Activated CD4-positive, alpha-beta T cell treated with anti-CD3 and anti-CD28 coated beads, Interleukin-2, amount 10 ng/mL, durations not matched to agents 7 days and 5 days (primary cell): Measurements from ENCODE around the gene ELOVL2. TPM values are rescaled to one million over a fixed set of nuclear protein-coding genes. Genes with fewer than 3 reads are reported as not detected.
"Not testable (repeated sequence)": the region's sequence is repeated elsewhere in the genome, so short reads cannot be mapped to it uniquely, and the experiment has no call there.

ENCODE experiments used
- CTCF ChIA-PET: fragments of 350-600 bp; sonication (Branson Sonifier 250); formaldehyde crosslinking; loops from one replicate; lab custom pipeline; 2021; ENCODE audit warnings: antibody characterized with exemption; lab: Charles Lee
- POLR2A ChIA-PET: fragments of 350-600 bp; sonication (Branson Sonifier 250); formaldehyde crosslinking; loops from one replicate; lab custom pipeline; 2021; ENCODE audit warnings: antibody characterized with exemption; lab: Charles Lee
- DNase-seq: peaks from one replicate; pipeline ENCODE4 v3.0.0-alpha.2; 2020
- H3K27ac Mint-ChIP-seq: one replicate; pipeline ENCODE4 v1.8.0; 2021; ENCODE audit warnings: mild to moderate bottlenecking, moderate library complexity, mixed read lengths
- H3K27me3 Mint-ChIP-seq: one replicate; pipeline ENCODE4 v1.8.0; 2021; ENCODE audit warnings: mixed read lengths
- H3K36me3 Mint-ChIP-seq: one replicate; pipeline ENCODE4 v1.8.0; 2021; ENCODE audit warnings: low read depth, mixed read lengths
- H3K4me1 Mint-ChIP-seq: one replicate; pipeline ENCODE4 v1.8.0; 2021; ENCODE audit warnings: mixed read lengths
- H3K4me3 Mint-ChIP-seq: one replicate; pipeline ENCODE4 v1.8.0; 2021; ENCODE audit warnings: mild to moderate bottlenecking, moderate library complexity, mixed read lengths
- H3K9me3 Mint-ChIP-seq: one replicate; pipeline ENCODE4 v1.8.0; 2021; ENCODE audit warnings: mixed read lengths
- total RNA-seq, 2 experiments: library from RNA; stranded (reverse); gene quantifications; one replicate each; pipeline ENCODE4 v1.2.3, GENCODE V29; 2021

The ELOVL2 gene
- total RNA-seq, 2 experiments from 2014 or later: not detected

DNA sequence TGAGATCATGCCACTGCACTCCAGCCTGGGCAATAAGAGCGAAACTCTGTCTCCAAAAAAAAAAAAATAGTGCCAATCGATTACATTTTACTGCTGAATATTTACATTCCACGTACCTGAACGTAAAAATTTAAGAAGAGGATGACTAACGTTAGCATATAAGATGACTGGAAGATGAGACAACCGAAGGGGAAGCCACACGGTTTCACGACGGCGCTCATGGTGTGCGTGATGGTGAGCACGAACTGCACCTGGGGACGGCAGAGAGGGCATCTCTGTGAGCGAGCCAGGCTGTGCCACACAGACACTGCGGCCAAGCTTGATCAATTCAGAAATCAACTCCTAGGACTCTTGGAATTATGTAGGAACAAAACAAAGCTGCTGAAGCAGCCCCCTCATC, 54.5 kb downstream of the ELOVL2 start:
- Mint-ChIP-seq H3K36me3 (no peaks in the 10 kb centered on the region), H3K4me1 (no peaks in the 10 kb centered on the region), H3K9me3 (no peaks in the 10 kb centered on the region), H3K27ac (no peak overlapping the region), H3K27me3 (peaks cover 7% of the 10 kb centered on the region), H3K4me3 (no peak overlapping the region)
- ChIA-PET POLR2A (no interaction called here), CTCF (no interaction called here)
- DNase-seq: no peak

DNA sequence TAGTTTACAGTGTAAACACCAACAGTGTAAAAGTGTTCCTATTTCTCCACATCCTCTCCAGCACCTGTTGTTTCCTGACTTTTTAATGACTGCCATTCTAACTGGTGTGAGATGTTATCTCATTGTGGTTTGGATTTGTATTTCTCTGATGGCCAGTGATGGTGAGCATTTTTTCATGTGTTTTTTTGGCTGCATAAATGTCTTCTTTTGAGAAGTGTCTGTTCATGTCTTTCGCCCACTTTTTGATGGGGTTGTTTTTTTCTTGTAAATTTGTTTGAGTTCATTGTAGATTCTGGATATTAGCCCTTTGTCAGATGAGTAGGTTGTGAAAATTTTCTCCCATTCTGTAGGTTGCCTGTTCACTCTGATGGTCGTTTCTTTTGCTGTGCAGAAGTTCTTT, 59.1 kb downstream of the ELOVL2 start:
- H3K4me3 Mint-ChIP-seq, CTCF ChIA-PET, DNase-seq, H3K27me3 Mint-ChIP-seq, H3K9me3 Mint-ChIP-seq, H3K36me3 Mint-ChIP-seq, POLR2A ChIA-PET, H3K4me1 Mint-ChIP-seq, H3K27ac Mint-ChIP-seq: not testable (repeated sequence)

DNA sequence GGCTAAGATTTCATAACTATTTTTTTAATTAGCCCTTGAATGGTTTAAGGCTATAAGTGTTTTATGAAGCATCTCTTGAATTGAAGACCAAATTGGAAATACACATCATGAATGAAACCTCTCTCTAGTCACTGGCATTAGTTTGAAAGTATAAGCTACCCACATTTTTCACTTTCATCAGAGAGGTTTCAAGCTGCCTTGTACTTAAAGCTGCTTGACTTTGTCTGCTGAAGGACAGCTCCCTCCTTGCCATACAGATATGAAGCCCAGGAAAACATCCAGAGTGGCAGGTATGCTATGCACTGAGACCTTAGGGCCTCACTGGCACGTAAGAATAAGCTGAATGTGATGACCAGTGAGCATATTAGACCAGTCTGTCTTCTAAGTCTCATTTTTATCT, 62.7 kb downstream of the ELOVL2 start:
- peaks cover 7% of the 10 kb centered on the region for H3K27me3 Mint-ChIP-seq
- ChIA-PET CTCF (no interaction called here), POLR2A (no interaction called here)
- no peaks in the 10 kb centered on the region for H3K4me1 Mint-ChIP-seq
- no peak overlapping the region for H3K27ac Mint-ChIP-seq
- no peaks in the 10 kb centered on the region for H3K9me3 Mint-ChIP-seq
- no peak overlapping the region for H3K4me3 Mint-ChIP-seq
- no peak for DNase-seq
- H3K36me3 Mint-ChIP-seq: no peaks in the 10 kb centered on the region

DNA sequence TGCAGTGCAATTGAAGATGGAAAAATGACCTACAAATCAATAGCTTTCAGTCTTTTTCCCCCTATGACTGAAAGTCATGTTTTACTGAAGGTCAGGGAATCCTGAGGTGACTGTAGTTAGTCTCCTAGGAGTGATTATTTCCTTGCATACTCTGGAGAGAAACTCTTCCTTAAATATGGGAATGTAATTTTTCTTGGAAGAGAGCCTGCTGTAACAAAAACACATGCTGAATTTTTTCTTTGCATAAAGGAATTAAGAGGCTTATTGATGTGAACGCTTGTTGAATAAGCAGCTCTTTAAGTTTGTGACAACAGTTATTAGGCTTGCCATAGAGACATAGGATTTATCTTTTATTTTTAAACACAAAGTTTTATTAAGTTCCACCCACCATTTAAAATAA, 64.5 kb downstream of the ELOVL2 start:
- H3K27ac Mint-ChIP-seq: no peak overlapping the region
- POLR2A ChIA-PET: no interaction called here
- H3K4me3 Mint-ChIP-seq: no peak overlapping the region
- H3K9me3 Mint-ChIP-seq: no peaks in the 10 kb centered on the region
- no peaks in the 10 kb centered on the region for H3K36me3 Mint-ChIP-seq
- peaks cover 7% of the 10 kb centered on the region for H3K27me3 Mint-ChIP-seq
- no peaks in the 10 kb centered on the region for H3K4me1 Mint-ChIP-seq
- CTCF ChIA-PET: no interaction called here
- DNase-seq: no peak

DNA sequence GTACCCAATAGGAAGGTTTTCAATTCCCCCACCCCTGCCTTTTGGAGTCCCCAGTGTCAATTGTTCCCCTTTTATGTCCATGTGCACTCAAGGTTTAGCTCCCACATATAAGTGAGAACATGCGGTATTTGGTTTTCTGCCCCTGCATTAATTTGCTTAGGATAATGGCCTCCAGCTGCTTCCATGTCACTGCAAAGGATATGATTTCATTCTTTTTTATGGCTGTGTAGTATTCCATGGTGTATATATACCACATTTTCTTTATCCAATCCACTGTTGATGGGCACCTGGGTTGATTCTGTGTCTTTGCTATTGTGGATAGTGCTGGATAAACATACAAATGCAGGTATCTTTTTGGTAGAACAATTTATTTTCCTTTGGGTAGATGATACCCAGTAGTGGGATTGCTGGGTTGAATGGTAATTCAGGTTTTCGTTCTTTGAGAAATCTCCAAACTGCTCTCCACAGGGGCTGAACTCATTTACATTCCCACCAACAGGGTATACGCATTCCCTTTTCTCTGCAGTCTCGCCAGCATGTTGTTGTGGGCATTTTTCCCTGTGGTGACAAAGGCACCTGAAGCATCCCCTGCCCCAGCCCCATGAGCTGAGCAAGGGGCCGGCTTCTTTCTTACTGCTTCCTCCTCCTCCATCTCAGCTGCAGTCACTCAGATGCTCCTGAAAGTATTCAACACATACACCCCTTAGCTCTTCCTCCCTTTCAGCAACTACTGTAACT, 66.7 kb downstream of the ELOVL2 start:
- no peak overlapping the region for H3K4me3 Mint-ChIP-seq
- no peaks in the 10 kb centered on the region for H3K36me3 Mint-ChIP-seq
- ChIA-PET POLR2A (no interaction called here), CTCF (no interaction called here)
- H3K4me1 Mint-ChIP-seq: no peaks in the 10 kb centered on the region
- no peak overlapping the region for H3K27ac Mint-ChIP-seq
- H3K9me3 Mint-ChIP-seq: no peaks in the 10 kb centered on the region
- no peak for DNase-seq
- peaks cover 7% of the 10 kb centered on the region for H3K27me3 Mint-ChIP-seq

DNA sequence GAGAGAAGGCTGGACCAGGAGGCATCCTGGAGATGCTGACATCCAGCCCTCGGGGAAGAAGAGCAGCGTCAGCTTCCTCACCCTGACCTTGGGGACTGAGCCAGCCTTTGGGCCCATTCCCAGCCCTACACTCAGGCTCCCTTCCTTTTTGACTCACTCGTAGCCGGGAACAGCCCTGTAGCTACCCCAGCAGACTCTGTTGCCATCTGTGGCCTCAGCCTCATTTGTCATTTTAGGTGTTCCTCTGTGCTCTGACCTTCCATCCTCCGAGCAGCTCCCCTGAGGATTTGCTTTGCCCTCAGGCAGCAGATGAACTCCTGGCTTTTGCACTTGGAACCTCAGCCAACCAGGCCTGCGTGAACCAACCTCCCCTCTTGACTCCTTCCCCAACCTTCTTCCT, 67.5 kb downstream of the ELOVL2 start:
- H3K27me3 Mint-ChIP-seq: peaks cover 7% of the 10 kb centered on the region
- DNase-seq: no peak
- no peaks in the 10 kb centered on the region for H3K4me1 Mint-ChIP-seq
- ChIA-PET CTCF (no interaction called here), POLR2A (no interaction called here)
- H3K9me3 Mint-ChIP-seq: no peaks in the 10 kb centered on the region
- H3K36me3 Mint-ChIP-seq: no peaks in the 10 kb centered on the region
- no peak overlapping the region for H3K4me3 Mint-ChIP-seq
- no peak overlapping the region for H3K27ac Mint-ChIP-seq

DNA sequence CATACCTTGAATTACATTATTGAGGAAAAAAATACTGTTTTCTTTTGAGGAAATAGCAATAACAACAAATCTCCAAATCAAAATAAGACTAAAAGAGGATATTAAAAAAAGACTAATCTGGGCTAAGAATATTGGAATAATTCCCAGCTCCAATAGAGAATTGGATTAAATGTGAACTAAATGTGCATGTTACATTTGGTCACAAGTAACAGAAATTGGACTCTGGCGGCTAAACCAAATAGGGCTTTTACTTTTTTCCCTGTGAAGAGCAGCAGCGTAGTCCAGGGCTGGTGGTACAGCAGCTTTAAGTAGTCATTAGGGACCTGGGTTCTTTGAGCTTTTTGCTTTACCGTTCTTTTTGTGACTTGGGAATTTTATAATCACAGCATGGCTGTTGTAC, 71.9 kb downstream of the ELOVL2 start:
- DNase-seq: no peak

DNA sequence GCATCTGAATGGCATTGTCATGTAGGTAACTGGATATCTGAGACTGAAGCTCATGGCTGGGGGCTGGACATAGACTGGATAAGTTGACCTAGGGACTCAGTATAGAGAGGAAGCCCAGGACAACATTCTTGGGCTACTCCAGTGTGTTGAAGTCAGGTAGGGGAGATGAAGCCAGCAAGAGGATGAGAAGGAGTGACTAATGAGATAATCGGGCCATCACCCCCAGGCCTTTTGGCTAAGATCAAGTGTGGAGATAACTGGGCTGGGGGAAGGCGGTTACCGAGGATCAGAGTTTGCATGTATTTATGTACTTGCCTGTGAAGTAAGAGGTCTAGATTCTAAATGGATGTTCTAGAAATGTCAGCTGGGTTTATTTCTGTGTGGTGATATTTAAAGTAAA, 73.4 kb downstream of the ELOVL2 start:
- ChIA-PET CTCF (no interaction called here), POLR2A (no interaction called here)
- Mint-ChIP-seq H3K27ac (no peak overlapping the region), H3K27me3 (peaks cover 14% of the 10 kb centered on the region), H3K9me3 (no peaks in the 10 kb centered on the region), H3K4me3 (no peak overlapping the region), H3K4me1 (no peaks in the 10 kb centered on the region), H3K36me3 (no peaks in the 10 kb centered on the region)
- DNase-seq: no peak

More for the DNA sequence above, 71.9 kb downstream of the ELOVL2 start:
- no peaks in the 10 kb centered on the region for H3K4me1 Mint-ChIP-seq
- ChIA-PET POLR2A (no interaction called here), CTCF (no interaction called here)
- H3K4me3 Mint-ChIP-seq: no peak overlapping the region
- no peak overlapping the region for H3K27ac Mint-ChIP-seq
- H3K27me3 Mint-ChIP-seq: peaks cover 11% of the 10 kb centered on the region
- no peaks in the 10 kb centered on the region for H3K36me3 Mint-ChIP-seq
- no peaks in the 10 kb centered on the region for H3K9me3 Mint-ChIP-seq

DNA sequence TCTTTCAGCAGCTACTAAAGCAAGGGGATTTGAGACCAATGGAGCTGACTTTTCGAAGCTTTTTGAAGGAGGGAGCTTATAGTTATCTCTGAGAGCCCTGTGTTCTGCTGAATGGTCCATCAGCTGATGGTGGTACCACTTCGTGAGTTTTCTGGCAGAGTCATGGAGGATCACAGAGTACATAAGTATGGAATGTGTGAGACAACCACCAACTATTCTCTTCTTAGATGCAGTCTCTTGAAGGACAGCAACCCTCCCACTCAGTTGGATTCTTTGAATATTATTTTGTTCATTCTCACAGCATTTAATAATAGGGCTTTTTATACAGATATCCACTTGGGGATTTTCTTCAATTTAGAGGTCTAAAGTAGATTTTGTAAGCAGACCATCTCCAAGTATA, 75.3 kb downstream of the ELOVL2 start:
- Mint-ChIP-seq H3K36me3 (no peaks in the 10 kb centered on the region), H3K9me3 (no peaks in the 10 kb centered on the region), H3K4me3 (no peak overlapping the region), H3K27me3 (peaks cover 24% of the 10 kb centered on the region), H3K4me1 (no peaks in the 10 kb centered on the region), H3K27ac (no peak overlapping the region)
- ChIA-PET POLR2A (no interaction called here), CTCF (no interaction called here)
- no peak for DNase-seq

DNA sequence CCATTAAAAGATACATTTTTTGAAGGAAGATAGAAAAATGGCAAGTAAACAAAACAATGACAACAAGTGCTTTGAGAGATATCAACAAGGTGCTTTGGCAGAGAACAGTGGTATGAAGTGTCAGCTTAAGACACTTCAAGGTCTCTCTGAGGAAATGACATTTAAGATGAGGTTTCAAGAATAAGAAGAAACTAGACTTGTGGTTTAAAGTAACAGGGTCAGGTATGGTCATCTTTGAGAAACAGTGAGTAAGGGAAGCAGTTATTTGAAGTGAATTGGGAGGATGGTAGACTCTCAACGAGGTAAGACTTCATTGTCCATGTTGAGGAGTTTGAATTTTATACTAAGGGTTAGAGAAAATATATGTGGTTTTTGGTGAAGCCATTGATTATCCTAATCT, 79.4 kb downstream of the ELOVL2 start:
- POLR2A ChIA-PET: no interaction called here
- H3K4me3 Mint-ChIP-seq: no peak overlapping the region

DNA sequence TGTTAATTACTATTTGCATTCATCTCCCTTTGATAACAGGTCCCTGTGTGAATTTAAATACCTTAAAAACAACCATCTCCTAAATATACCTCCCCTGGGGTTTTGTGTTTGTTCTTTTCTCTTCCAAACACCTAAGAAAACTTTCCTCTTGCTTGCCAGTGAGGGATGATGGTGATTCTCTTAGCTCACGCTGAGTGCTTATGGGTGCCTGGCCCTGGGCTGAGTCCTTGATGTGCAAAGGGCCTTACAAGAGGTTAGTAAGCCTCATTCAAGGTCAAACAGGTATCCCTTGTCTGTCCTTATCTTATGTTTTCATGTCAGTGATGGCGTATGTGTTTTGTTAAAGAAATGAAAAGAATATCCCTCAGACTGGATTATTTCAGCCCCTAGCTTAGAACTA, 81.0 kb downstream of the ELOVL2 start:
- no peak for DNase-seq
- Mint-ChIP-seq H3K4me1 (no peaks in the 10 kb centered on the region), H3K27me3 (peaks cover 33% of the 10 kb centered on the region), H3K9me3 (no peaks in the 10 kb centered on the region), H3K27ac (no peak overlapping the region), H3K36me3 (no peaks in the 10 kb centered on the region), H3K4me3 (no peak overlapping the region)
- POLR2A ChIA-PET: no interaction called here
- CTCF ChIA-PET: interaction anchor here (1.1 kb wide), 1 partner anchor 9 kb away, joined by 3 read pairs; no protein-coding TSS in a partner anchor

More for the DNA sequence above, 79.4 kb downstream of the ELOVL2 start:
- CTCF ChIA-PET: no interaction called here
- Mint-ChIP-seq H3K27me3 (peaks cover 36% of the 10 kb centered on the region), H3K4me1 (no peaks in the 10 kb centered on the region), H3K9me3 (no peaks in the 10 kb centered on the region), H3K36me3 (no peaks in the 10 kb centered on the region), H3K27ac (no peak overlapping the region)
- DNase-seq: no peak

DNA sequence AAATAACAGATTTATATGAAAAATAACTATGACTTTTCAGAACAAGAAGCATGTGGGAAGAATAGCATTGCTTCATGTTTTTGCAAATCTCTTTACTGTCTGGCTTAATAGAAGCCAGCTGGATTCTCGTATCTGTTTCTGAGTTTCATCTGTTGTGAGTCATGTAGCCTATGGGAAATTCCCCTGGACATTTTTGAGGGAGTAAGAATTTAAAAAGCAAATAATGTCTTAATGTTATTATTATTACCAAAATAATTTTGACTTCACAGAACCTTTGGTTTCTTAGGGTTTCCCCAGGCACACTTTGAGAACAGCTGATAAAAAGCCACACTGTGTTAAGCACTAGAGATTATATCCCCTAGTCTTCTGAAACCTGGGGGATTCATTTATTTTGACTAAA, 81.4 kb downstream of the ELOVL2 start:
- Mint-ChIP-seq H3K4me3 (no peak overlapping the region), H3K4me1 (no peaks in the 10 kb centered on the region), H3K9me3 (no peaks in the 10 kb centered on the region), H3K27me3 (peaks cover 29% of the 10 kb centered on the region), H3K36me3 (no peaks in the 10 kb centered on the region), H3K27ac (no peak overlapping the region)
- DNase-seq: no peak
- ChIA-PET POLR2A (no interaction called here), CTCF (interaction anchor here (1.1 kb wide), 1 partner anchor 8 kb away, joined by 3 read pairs; no protein-coding TSS in a partner anchor)

DNA sequence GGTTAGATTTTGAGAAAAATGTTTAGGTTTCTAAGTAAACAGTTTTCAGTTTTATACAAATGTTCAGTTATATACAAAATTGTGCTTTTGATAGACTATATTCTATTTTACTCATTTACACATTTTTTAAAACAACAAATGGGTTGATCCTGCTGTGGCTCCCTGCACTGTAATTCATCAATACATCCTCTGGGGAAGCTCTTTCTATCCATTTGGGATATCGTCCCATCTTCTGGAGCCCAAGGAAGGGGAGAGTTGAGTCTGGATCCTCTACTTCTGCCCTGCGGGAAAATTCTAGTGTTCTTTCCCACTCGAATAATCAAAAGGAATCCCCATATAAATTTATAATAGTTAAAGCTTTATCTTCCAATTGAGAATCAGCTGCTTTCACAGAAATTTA, 82.3 kb downstream of the ELOVL2 start:
- no peak overlapping the region for H3K4me3 Mint-ChIP-seq
- H3K9me3 Mint-ChIP-seq: no peaks in the 10 kb centered on the region
- H3K4me1 Mint-ChIP-seq: no peaks in the 10 kb centered on the region
- POLR2A ChIA-PET: no interaction called here
- CTCF ChIA-PET: no interaction called here
- peaks cover 29% of the 10 kb centered on the region for H3K27me3 Mint-ChIP-seq
- DNase-seq: no peak
- H3K36me3 Mint-ChIP-seq: no peaks in the 10 kb centered on the region
- H3K27ac Mint-ChIP-seq: no peak overlapping the region

DNA sequence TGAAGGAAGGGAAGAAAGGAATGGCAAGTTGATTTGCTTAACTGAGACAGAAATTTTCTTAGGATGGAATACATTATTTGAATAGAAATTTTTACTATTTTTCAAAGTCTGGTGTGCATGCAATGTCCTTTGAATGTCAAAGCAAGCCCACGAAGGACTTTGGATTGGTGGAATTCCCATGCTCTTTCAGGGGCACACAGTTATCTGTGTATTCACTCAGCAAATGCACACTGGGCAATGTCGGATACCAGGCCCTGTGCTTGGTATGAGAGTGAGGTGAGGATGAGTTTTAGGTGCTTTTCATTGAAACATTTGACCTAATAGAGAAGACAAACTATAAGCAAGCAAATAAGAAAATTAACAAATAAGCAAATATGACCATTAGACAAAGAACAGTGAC, 83.9 kb downstream of the ELOVL2 start:
- Mint-ChIP-seq H3K4me3 (no peak overlapping the region), H3K36me3 (no peaks in the 10 kb centered on the region), H3K4me1 (no peaks in the 10 kb centered on the region), H3K9me3 (no peaks in the 10 kb centered on the region), H3K27me3 (peaks cover 22% of the 10 kb centered on the region), H3K27ac (no peak overlapping the region)
- CTCF ChIA-PET: no interaction called here
- DNase-seq: no peak
- POLR2A ChIA-PET: no interaction called here
